PC-9 (cell line): ENCODE results near the gene IBA57.

Source experiments
- CTCF ChIP-seq: fragments of 200-600 bp; sonication (generic); conservative IDR thresholded peaks from 2 replicates; pipeline ENCODE4 v1.6.1; 2017; ENCODE audit warnings: mixed run types, antibody characterized with exemption, mild to moderate bottlenecking, moderate library complexity
- EZH2 ChIP-seq: fragments of 200-600 bp; sonication (generic); IDR thresholded peaks from 2 replicates; pipeline ENCODE4 v1.8.0; 2017; ENCODE audit warnings: antibody characterized with exemption, low read depth

GRCh38 chr1:228117335-228117734, 48.3 kb upstream of the IBA57 start:
- TF ChIP-seq CTCF: no peak
- TF ChIP-seq EZH2: no peak
